ENCODE results near the gene DNM3. TPM values are rescaled to one million over a fixed set of nuclear protein-coding genes. Genes with fewer than 3 reads are reported as not detected.
"Not testable (repeated sequence)": the region's sequence is repeated elsewhere in the genome, so short reads cannot be mapped to it uniquely, and the experiment has no call there.

DNM3 gene
- total RNA-seq, 1 donor from 2014 or later, result 2.6 TPM

- Histone ChIP-seq H3K36me3 (ENCODE audit: control insufficient read depth in 3 of 3, insufficient read depth in 3 of 3, low read length in 3 of 3) (no peaks in the 10 kb centered on the region), H3K9me3 (ENCODE audit: control insufficient read depth in 3 of 3, low read length in 3 of 3) (no peaks in the 10 kb centered on the region), H3K4me1 (ENCODE audit: control insufficient read depth in 3 of 3, insufficient read depth in 3 of 3, low read length in 3 of 3) (no peaks in the 10 kb centered on the region), H3K27ac (ENCODE audit: low read depth, low read length) (no peak overlapping the region), H3K9ac (ENCODE audit: low read depth in 1 of 3, low read length in 3 of 3) (no peak overlapping the region), H3K4me3 (ENCODE audit: low read length in 3 of 3) (no peak overlapping the region), H3K27me3 (ENCODE audit: control insufficient read depth in 3 of 3, insufficient read depth in 3 of 3, low read length in 3 of 3) (no peaks in the 10 kb centered on the region)
Measured at GRCh38 chr1:172024516-172024915, 183.2 kb downstream of the DNM3 start.

GRCh38 chr1:172024944-172025738, 183.8 kb downstream of the DNM3 start:
- H3K36me3 ChIP-seq (ENCODE audit: control insufficient read depth in 3 of 3, insufficient read depth in 3 of 3, low read length in 3 of 3); H3K27ac ChIP-seq (ENCODE audit: low read depth, low read length); H3K9ac ChIP-seq (ENCODE audit: low read depth in 1 of 3, low read length in 3 of 3); H3K4me3 ChIP-seq (ENCODE audit: low read length in 3 of 3); H3K27me3 ChIP-seq (ENCODE audit: control insufficient read depth in 3 of 3, insufficient read depth in 3 of 3, low read length in 3 of 3); H3K9me3 ChIP-seq (ENCODE audit: control insufficient read depth in 3 of 3, low read length in 3 of 3); H3K4me1 ChIP-seq (ENCODE audit: control insufficient read depth in 3 of 3, insufficient read depth in 3 of 3, low read length in 3 of 3): not testable (repeated sequence)

- Histone ChIP-seq H3K4me1 (ENCODE audit: control insufficient read depth in 3 of 3, insufficient read depth in 3 of 3, low read length in 3 of 3) (no peaks in the 10 kb centered on the region), H3K36me3 (ENCODE audit: control insufficient read depth in 3 of 3, insufficient read depth in 3 of 3, low read length in 3 of 3) (peaks cover 0 to 2% (median 0%) of the 10 kb centered on the region in 3 donors), H3K27me3 (ENCODE audit: control insufficient read depth in 3 of 3, insufficient read depth in 3 of 3, low read length in 3 of 3) (no peaks in the 10 kb centered on the region), H3K27ac (ENCODE audit: low read depth, low read length) (no peak overlapping the region), H3K9me3 (ENCODE audit: control insufficient read depth in 3 of 3, low read length in 3 of 3) (no peaks in the 10 kb centered on the region), H3K9ac (ENCODE audit: low read depth in 1 of 3, low read length in 3 of 3) (no peak overlapping the region), H3K4me3 (ENCODE audit: low read length in 3 of 3) (no peak overlapping the region)
Measured at GRCh38 chr1:172040466-172040865, 199.2 kb downstream of the DNM3 start.

GRCh38 chr1:172041102-172041501, 199.8 kb downstream of the DNM3 start:
- H3K4me1 ChIP-seq (ENCODE audit: control insufficient read depth in 3 of 3, insufficient read depth in 3 of 3, low read length in 3 of 3), result no peaks in the 10 kb centered on the region
- H3K9ac ChIP-seq (ENCODE audit: low read depth in 1 of 3, low read length in 3 of 3), result no peak overlapping the region
- H3K36me3 ChIP-seq (ENCODE audit: control insufficient read depth in 3 of 3, insufficient read depth in 3 of 3, low read length in 3 of 3), result peaks cover 0 to 2% (median 0%) of the 10 kb centered on the region in 3 donors
- H3K9me3 ChIP-seq (ENCODE audit: control insufficient read depth in 3 of 3, low read length in 3 of 3), result no peaks in the 10 kb centered on the region
- H3K27ac ChIP-seq (ENCODE audit: low read depth, low read length), result no peak overlapping the region
- no peak overlapping the region for H3K4me3 ChIP-seq (ENCODE audit: low read length in 3 of 3)
- H3K27me3 ChIP-seq (ENCODE audit: control insufficient read depth in 3 of 3, insufficient read depth in 3 of 3, low read length in 3 of 3), result no peaks in the 10 kb centered on the region

GRCh38 chr1:172041742-172042141, 200.4 kb downstream of the DNM3 start:
- H3K27ac ChIP-seq (ENCODE audit: low read depth, low read length), result no peak overlapping the region
- H3K4me3 ChIP-seq (ENCODE audit: low read length in 3 of 3), result peak overlapping the region in 1 of 3 donors; percentile 27

GRCh38 chr1:172043900-172044299, 202.6 kb downstream of the DNM3 start:
- no peak overlapping the region for H3K9ac ChIP-seq (ENCODE audit: low read depth in 1 of 3, low read length in 3 of 3)
- H3K9me3 ChIP-seq (ENCODE audit: control insufficient read depth in 3 of 3, low read length in 3 of 3), result no peaks in the 10 kb centered on the region
- peaks cover 0 to 2% (median 0%) of the 10 kb centered on the region in 3 donors for H3K36me3 ChIP-seq (ENCODE audit: control insufficient read depth in 3 of 3, insufficient read depth in 3 of 3, low read length in 3 of 3)
- no peak overlapping the region for H3K27ac ChIP-seq (ENCODE audit: low read depth, low read length)
- no peaks in the 10 kb centered on the region for H3K27me3 ChIP-seq (ENCODE audit: control insufficient read depth in 3 of 3, insufficient read depth in 3 of 3, low read length in 3 of 3)
- H3K4me1 ChIP-seq (ENCODE audit: control insufficient read depth in 3 of 3, insufficient read depth in 3 of 3, low read length in 3 of 3), result no peaks in the 10 kb centered on the region
- H3K4me3 ChIP-seq (ENCODE audit: low read length in 3 of 3), result no peak overlapping the region

More at GRCh38 chr1:172041742-172042141, 200.4 kb downstream of the DNM3 start:
- Histone ChIP-seq H3K36me3 (ENCODE audit: control insufficient read depth in 3 of 3, insufficient read depth in 3 of 3, low read length in 3 of 3) (peaks cover 0 to 2% (median 0%) of the 10 kb centered on the region in 3 donors), H3K9me3 (ENCODE audit: control insufficient read depth in 3 of 3, low read length in 3 of 3) (no peaks in the 10 kb centered on the region), H3K27me3 (ENCODE audit: control insufficient read depth in 3 of 3, insufficient read depth in 3 of 3, low read length in 3 of 3) (no peaks in the 10 kb centered on the region), H3K9ac (ENCODE audit: low read depth in 1 of 3, low read length in 3 of 3) (no peak overlapping the region), H3K4me1 (ENCODE audit: control insufficient read depth in 3 of 3, insufficient read depth in 3 of 3, low read length in 3 of 3) (no peaks in the 10 kb centered on the region)

GRCh38 chr1:172051898-172052297, 210.6 kb downstream of the DNM3 start:
- no peaks in the 10 kb centered on the region for H3K4me1 ChIP-seq (ENCODE audit: control insufficient read depth in 3 of 3, insufficient read depth in 3 of 3, low read length in 3 of 3)
- no peaks in the 10 kb centered on the region for H3K27me3 ChIP-seq (ENCODE audit: control insufficient read depth in 3 of 3, insufficient read depth in 3 of 3, low read length in 3 of 3)
- no peak overlapping the region for H3K27ac ChIP-seq (ENCODE audit: low read depth, low read length)
- H3K4me3 ChIP-seq (ENCODE audit: low read length in 3 of 3), result no peak overlapping the region
- H3K9me3 ChIP-seq (ENCODE audit: control insufficient read depth in 3 of 3, low read length in 3 of 3), result no peaks in the 10 kb centered on the region
- no peak overlapping the region for H3K9ac ChIP-seq (ENCODE audit: low read depth in 1 of 3, low read length in 3 of 3)
- peaks cover 0 to 7% (median 0%) of the 10 kb centered on the region in 3 donors for H3K36me3 ChIP-seq (ENCODE audit: control insufficient read depth in 3 of 3, insufficient read depth in 3 of 3, low read length in 3 of 3)

GRCh38 chr1:172054172-172054571, 212.9 kb downstream of the DNM3 start:
- H3K27me3 ChIP-seq (ENCODE audit: control insufficient read depth in 3 of 3, insufficient read depth in 3 of 3, low read length in 3 of 3), result no peaks in the 10 kb centered on the region
- no peak overlapping the region for H3K27ac ChIP-seq (ENCODE audit: low read depth, low read length)
- peaks cover 0 to 6% (median 0%) of the 10 kb centered on the region in 3 donors for H3K36me3 ChIP-seq (ENCODE audit: control insufficient read depth in 3 of 3, insufficient read depth in 3 of 3, low read length in 3 of 3)
- H3K4me1 ChIP-seq (ENCODE audit: control insufficient read depth in 3 of 3, insufficient read depth in 3 of 3, low read length in 3 of 3), result no peaks in the 10 kb centered on the region
- H3K9ac ChIP-seq (ENCODE audit: low read depth in 1 of 3, low read length in 3 of 3), result no peak overlapping the region
- no peak overlapping the region for H3K4me3 ChIP-seq (ENCODE audit: low read length in 3 of 3)
- H3K9me3 ChIP-seq (ENCODE audit: control insufficient read depth in 3 of 3, low read length in 3 of 3), result no peaks in the 10 kb centered on the region

- not testable (repeated sequence) for H3K4me1 ChIP-seq (ENCODE audit: control insufficient read depth in 3 of 3, insufficient read depth in 3 of 3, low read length in 3 of 3); H3K27me3 ChIP-seq (ENCODE audit: control insufficient read depth in 3 of 3, insufficient read depth in 3 of 3, low read length in 3 of 3); H3K36me3 ChIP-seq (ENCODE audit: control insufficient read depth in 3 of 3, insufficient read depth in 3 of 3, low read length in 3 of 3); H3K4me3 ChIP-seq (ENCODE audit: low read length in 3 of 3); H3K9ac ChIP-seq (ENCODE audit: low read depth in 1 of 3, low read length in 3 of 3); H3K9me3 ChIP-seq (ENCODE audit: control insufficient read depth in 3 of 3, low read length in 3 of 3); H3K27ac ChIP-seq (ENCODE audit: low read depth, low read length)
Measured at GRCh38 chr1:172055816-172056419, 214.6 kb downstream of the DNM3 start.

GRCh38 chr1:172068334-172068733, 227.0 kb downstream of the DNM3 start:
- H3K27ac ChIP-seq (ENCODE audit: low read depth, low read length), result no peak overlapping the region
- H3K9ac ChIP-seq (ENCODE audit: low read depth in 1 of 3, low read length in 3 of 3), result no peak overlapping the region
- H3K4me1 ChIP-seq (ENCODE audit: control insufficient read depth in 3 of 3, insufficient read depth in 3 of 3, low read length in 3 of 3), result no peaks in the 10 kb centered on the region
- no peaks in the 10 kb centered on the region for H3K9me3 ChIP-seq (ENCODE audit: control insufficient read depth in 3 of 3, low read length in 3 of 3)
- no peak overlapping the region for H3K4me3 ChIP-seq (ENCODE audit: low read length in 3 of 3)
- H3K27me3 ChIP-seq (ENCODE audit: control insufficient read depth in 3 of 3, insufficient read depth in 3 of 3, low read length in 3 of 3), result no peaks in the 10 kb centered on the region
- H3K36me3 ChIP-seq (ENCODE audit: control insufficient read depth in 3 of 3, insufficient read depth in 3 of 3, low read length in 3 of 3), result no peaks in the 10 kb centered on the region
